A549 (cell line): ENCODE data around the gene NGEF. TPM values are rescaled to one million over a fixed set of nuclear protein-coding genes. Genes with fewer than 3 reads are reported as not detected.
"Not testable (repeated sequence)": the region's sequence is repeated elsewhere in the genome, so short reads cannot be mapped to it uniquely, and the experiment has no call there.

Experiments
- ATAC-seq, 2 experiments: fragments of 200-7000 bp in 1 of 2; fragments of >200 bp in 1 of 2; cut with Nextera tagmentation in 1 of 2; cut with Tn5 transposase in 1 of 2; 3 replicates each; pipeline versions ENCODE4 v1.8.0 to v1.9.1; 2018 to 2020; ENCODE audit warnings: mild to moderate bottlenecking in 1 of 2, moderate library complexity in 1 of 2
- CTCF ChIA-PET: fragments of 300-600 bp; sonication (Branson Sonifier 250); formaldehyde crosslinking; extraction: SDS; loops from one replicate; lab custom pipeline; 2021; ENCODE audit warnings: antibody characterized with exemption, inconsistent platforms; lab: Yijun Ruan, JAX
- POLR2A ChIA-PET: fragments of 350-600 bp; formaldehyde crosslinking; extraction: SDS; loops from one replicate; lab custom pipeline; 2021; ENCODE audit warnings: antibody characterized with exemption, inconsistent platforms; lab: Yijun Ruan, JAX
- DNase-seq, 2 experiments: peaks; one replicate each; pipeline versions ENCODE4 v3.0.0 to v3.0.0-alpha.2; 2011 to 2016; ENCODE audit warnings: low read depth in 1 of 2, low spot score in 1 of 2
- FAIRE-seq: peaks from 2 replicates; lab custom pipeline; 2011; peaks lifted over from hg19 to GRCh38; lab: Jason Lieb, UNC
- H3K27ac ChIP-seq, 2 experiments: fragments of >200 bp; sonication (Bioruptor Twin); formaldehyde crosslinking; 3 replicates each; pipeline ENCODE4 v1.5.1; 2016 to 2017
- H3K4me1 ChIP-seq: fragments of >200 bp; sonication (Bioruptor Twin); formaldehyde crosslinking; 3 replicates; pipeline ENCODE4 v1.6.1; 2016
- H3K4me2 ChIP-seq: fragments of >200 bp; sonication (Bioruptor Twin); formaldehyde crosslinking; 3 replicates; pipeline ENCODE4 v1.6.1; 2016
- H3K4me3 ChIP-seq: fragments of >200 bp; sonication (Bioruptor Twin); formaldehyde crosslinking; 3 replicates; pipeline ENCODE4 v1.5.1; 2016
- H3K9me3 ChIP-seq: fragments of >200 bp; sonication (Bioruptor Twin); formaldehyde crosslinking; 3 replicates; pipeline ENCODE4 v1.6.1; 2016
- BHLHE40 ChIP-seq: IDR thresholded peaks from 2 replicates; pipeline ENCODE4 v1.6.1; 2012; ENCODE audit warnings: low read depth, low read length, inconsistent platforms
- EHF ChIP-seq: fragments of 250-450 bp; sonication (Bioruptor Pico); IDR thresholded peaks from 2 replicates; pipeline ENCODE4 v1.5.0; 2020; ENCODE audit warnings: mild to moderate bottlenecking
- EP300 ChIP-seq, 2 experiments: fragments of >200 bp; sonication (Bioruptor Twin); formaldehyde crosslinking; IDR thresholded peaks; 2 replicates in 1 of 2; 3 replicates in 1 of 2; pipeline ENCODE4 v1.6.1; 2016 to 2017
- FOSB ChIP-seq: fragments of 250-450 bp; sonication (Bioruptor Pico); IDR thresholded peaks from 2 replicates; pipeline ENCODE4 v1.5.0; 2020; ENCODE audit warnings: mild to moderate bottlenecking, moderate library complexity
- FOSL2 ChIP-seq, 2 experiments: fragments of 450-650 bp in 1 of 2; fragments of >200 bp in 1 of 2; sonication (Bioruptor Twin) in 1 of 2; formaldehyde crosslinking; IDR thresholded peaks; 2 replicates each; pipeline versions ENCODE4 v1.5.0 to v1.6.1; 2016 to 2020; ENCODE audit warnings: mild to moderate bottlenecking in 1 of 2, moderate library complexity in 1 of 2
- GATA3 ChIP-seq: IDR thresholded peaks from 2 replicates; pipeline ENCODE4 v1.6.1; 2012; ENCODE audit warnings: borderline replicate concordance
- JUNB ChIP-seq: fragments of >200 bp; sonication (Bioruptor Twin); formaldehyde crosslinking; IDR thresholded peaks from 2 replicates; pipeline ENCODE4 v1.6.1; 2016
- KDM1A ChIP-seq: fragments of 200-600 bp; sonication (generic); IDR thresholded peaks from 2 replicates; pipeline ENCODE4 v1.6.1; 2016; ENCODE audit warnings: low read depth, mild to moderate bottlenecking
- MAFK ChIP-seq: fragments of 450-650 bp; IDR thresholded peaks from 2 replicates; pipeline ENCODE4 v1.6.1; 2014; ENCODE audit not compliant: partially characterized antibody
- MYC ChIP-seq: IDR thresholded peaks from 2 replicates; pipeline ENCODE4 v1.6.1; 2012; ENCODE audit warnings: mild to moderate bottlenecking, inconsistent platforms, low read length, improper control_type of control experiment, borderline replicate concordance
- NPAS2 ChIP-seq: fragments of 250-450 bp; sonication (Bioruptor Pico); IDR thresholded peaks from 2 replicates; pipeline ENCODE4 v1.8.0; 2022; ENCODE audit warnings: mild to moderate bottlenecking, moderate library complexity, borderline replicate concordance
- PHF8 ChIP-seq: fragments of 200-600 bp; sonication (generic); IDR thresholded peaks from 2 replicates; pipeline ENCODE4 v1.6.1; 2016; ENCODE audit warnings: low read depth, mild to moderate bottlenecking, antibody characterized with exemption, moderate library complexity, borderline replicate concordance
- POLR2A ChIP-seq: IDR thresholded peaks from 2 replicates; pipeline ENCODE4 v1.6.1; 2012; ENCODE audit warnings: mild to moderate bottlenecking, low read length
- POLR2AphosphoS2 ChIP-seq: conservative IDR thresholded peaks from 2 replicates; pipeline ENCODE4 v1.6.1; 2012; ENCODE audit warnings: low read length, improper control_type of control experiment, inconsistent platforms
- RAD21 ChIP-seq, 2 experiments: fragments of >200 bp in 1 of 2; sonication (Bioruptor Twin) in 1 of 2; formaldehyde crosslinking in 1 of 2; IDR thresholded peaks in 1 of 2; conservative IDR thresholded peaks in 1 of 2; 2 replicates in 1 of 2; 3 replicates in 1 of 2; pipeline ENCODE4 v1.6.1; 2012 to 2018; ENCODE audit warnings: inconsistent platforms in 1 of 2
- RNF2 ChIP-seq: fragments of 200-600 bp; sonication (generic); IDR thresholded peaks from 2 replicates; pipeline ENCODE4 v1.6.1; 2016; ENCODE audit warnings: low read depth, mild to moderate bottlenecking, antibody characterized with exemption, moderate library complexity, borderline replicate concordance
- TFCP2L1 ChIP-seq: fragments of 250-450 bp; sonication (Bioruptor Pico); IDR thresholded peaks from 2 replicates; pipeline ENCODE4 v1.5.0; 2021; ENCODE audit warnings: mild to moderate bottlenecking
- ZNF302 ChIP-seq: fragments of 250-450 bp; sonication (Bioruptor Pico); IDR thresholded peaks from 2 replicates; pipeline ENCODE4 v1.9.0; 2021; ENCODE audit warnings: inconsistent platforms, mild to moderate bottlenecking, moderate library complexity
- whole genome bisulfite sequencing: methylation state at CpG from one replicate; pipeline ENCODE4 v1.1.6; 2017; ENCODE audit errors: missing lambda C conversion rate; 5-methylcytosine and 5-hydroxymethylcytosine counted together
- polyA plus RNA-seq, 4 experiments: library from polyadenylated mRNA; depleted of rRNA in 3 of 4; stranded (reverse); fragments of >200 nt; fragmentation: RNase III in 1 of 4; extraction: RNeasy Plus Mini Kit Qiagen cat#74134 plus additional on column Dnase treatment in 1 of 4; gene quantifications; 2 replicates in 3 of 4; 3 replicates in 1 of 4; pipeline ENCODE4 v1.2.3, GENCODE V29; 2011 to 2017
- TF ChIP-seq, protein P1 (sequence below): fragments of 250-450 bp; sonication (Bioruptor Pico); IDR thresholded peaks from 2 replicates; pipeline ENCODE4 v1.5.0; 2020; ENCODE audit warnings: low read depth, mild to moderate bottlenecking, moderate library complexity
- TF ChIP-seq, protein P2 (sequence below): IDR thresholded peaks from 2 replicates; pipeline ENCODE4 v1.6.1; 2012
- TF ChIP-seq, protein P3 (sequence below): fragments of 150-350 bp; IDR thresholded peaks from 2 replicates; pipeline ENCODE4 v1.6.1; 2014; ENCODE audit warnings: low read depth, mild to moderate bottlenecking, low read length

The NGEF gene
- polyA plus RNA-seq, 2 of the 4 experiments (the other 2 are of a cell fraction): 8.1 to 9.7 TPM

DNA sequence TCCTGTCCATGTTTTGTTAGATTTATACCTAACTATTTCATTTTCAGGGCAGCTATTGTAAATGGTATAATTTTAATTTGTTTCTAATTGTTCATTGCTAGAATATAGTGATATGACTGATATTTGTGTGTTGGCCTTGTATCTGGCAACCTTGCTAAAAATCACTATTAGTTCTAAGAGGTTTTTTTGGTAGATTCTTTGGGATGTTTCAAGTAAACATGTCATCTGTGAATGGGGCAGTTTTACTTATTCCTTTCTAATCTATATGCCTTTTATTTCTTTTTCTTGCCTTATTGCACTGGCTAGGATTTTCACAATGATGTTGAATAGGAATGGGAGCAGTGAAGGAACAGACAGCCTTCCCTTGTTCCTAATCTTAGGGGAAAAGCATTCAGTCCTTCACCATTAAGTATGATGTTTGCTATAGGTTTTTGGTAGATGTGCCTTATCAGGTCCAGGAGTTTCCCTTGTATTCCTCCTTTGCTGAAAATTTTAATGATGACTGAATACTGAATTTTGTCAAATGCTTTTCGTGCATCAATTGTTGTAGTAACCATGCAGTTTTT, 101.3 kb downstream of the NGEF start (continued):
- TF ChIP-seq ZNF302: no peak
- TF ChIP-seq, protein P1, sequence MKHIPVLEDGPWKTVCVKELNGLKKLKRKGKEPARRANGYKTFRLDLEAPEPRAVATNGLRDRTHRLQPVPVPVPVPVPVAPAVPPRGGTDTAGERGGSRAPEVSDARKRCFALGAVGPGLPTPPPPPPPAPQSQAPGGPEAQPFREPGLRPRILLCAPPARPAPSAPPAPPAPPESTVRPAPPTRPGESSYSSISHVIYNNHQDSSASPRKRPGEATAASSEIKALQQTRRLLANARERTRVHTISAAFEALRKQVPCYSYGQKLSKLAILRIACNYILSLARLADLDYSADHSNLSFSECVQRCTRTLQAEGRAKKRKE (CRISPR knock-in tag): no peak
- no peak for TF ChIP-seq EP300 (IDR thresholded peaks at IDR 0.05)
- no peak for TF ChIP-seq RNF2

DNA sequence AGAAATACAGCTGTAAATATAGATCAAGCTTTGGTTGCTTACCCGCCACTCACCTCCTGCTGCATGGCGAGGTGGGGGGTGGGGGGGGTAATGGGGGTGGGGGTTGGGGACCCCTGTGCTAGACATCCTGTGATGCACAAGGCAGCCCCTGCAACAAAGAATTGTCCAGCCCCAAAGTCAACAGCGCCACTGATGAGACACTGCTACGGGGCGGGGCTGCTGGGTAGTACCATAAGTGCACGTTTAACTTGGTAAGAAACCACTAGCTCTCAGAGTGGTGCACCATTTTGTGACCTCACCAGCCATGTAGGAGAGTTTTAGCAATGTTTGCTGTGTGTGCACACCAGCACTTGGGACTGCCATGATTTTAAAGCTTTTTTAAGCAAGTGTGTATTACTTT, 102.7 kb downstream of the NGEF start:
- Histone ChIP-seq H3K27ac (no peak overlapping the region), H3K4me1 (peaks cover 7% of the 10 kb centered on the region; the same call in 2 of the 3 replicates), H3K4me2 (no peak overlapping the region), H3K4me3 (no peak overlapping the region), H3K9me3 (peaks cover 27% of the 10 kb centered on the region)
- WGBS: 83% methylated on average over 4 of the region's 6 CpGs
- DNase-seq (no peak), ATAC-seq (no peak)
- CTCF ChIA-PET: interaction anchor here (0.5 to 1.0 kb wide), 2 partner anchors 57 to 74 kb away, joined by 3 to 4 read pairs; no protein-coding TSS in a partner anchor
- POLR2A ChIA-PET: no interaction called here
- TF ChIP-seq RNF2: no peak
- TF ChIP-seq POLR2AphosphoS2: no peak
- TF ChIP-seq BHLHE40: no peak
- TF ChIP-seq FOSL2 (IDR thresholded peaks at IDR 0.05): no peak
- no peak for TF ChIP-seq FOSL2 (CRISPR knock-in tag; IDR thresholded peaks at IDR 0.05)
- TF ChIP-seq, protein P2, sequence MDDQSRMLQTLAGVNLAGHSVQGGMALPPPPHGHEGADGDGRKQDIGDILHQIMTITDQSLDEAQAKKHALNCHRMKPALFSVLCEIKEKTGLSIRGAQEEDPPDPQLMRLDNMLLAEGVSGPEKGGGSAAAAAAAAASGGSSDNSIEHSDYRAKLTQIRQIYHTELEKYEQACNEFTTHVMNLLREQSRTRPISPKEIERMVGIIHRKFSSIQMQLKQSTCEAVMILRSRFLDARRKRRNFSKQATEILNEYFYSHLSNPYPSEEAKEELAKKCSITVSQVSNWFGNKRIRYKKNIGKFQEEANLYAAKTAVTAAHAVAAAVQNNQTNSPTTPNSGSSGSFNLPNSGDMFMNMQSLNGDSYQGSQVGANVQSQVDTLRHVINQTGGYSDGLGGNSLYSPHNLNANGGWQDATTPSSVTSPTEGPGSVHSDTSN: no peak
- no peak for TF ChIP-seq MYC
- TF ChIP-seq FOSB (CRISPR knock-in tag): no peak
- no peak for TF ChIP-seq POLR2A
- no peak for TF ChIP-seq PHF8
- TF ChIP-seq TFCP2L1 (CRISPR knock-in tag): no peak
- no peak for TF ChIP-seq JUNB
- TF ChIP-seq, protein P3, sequence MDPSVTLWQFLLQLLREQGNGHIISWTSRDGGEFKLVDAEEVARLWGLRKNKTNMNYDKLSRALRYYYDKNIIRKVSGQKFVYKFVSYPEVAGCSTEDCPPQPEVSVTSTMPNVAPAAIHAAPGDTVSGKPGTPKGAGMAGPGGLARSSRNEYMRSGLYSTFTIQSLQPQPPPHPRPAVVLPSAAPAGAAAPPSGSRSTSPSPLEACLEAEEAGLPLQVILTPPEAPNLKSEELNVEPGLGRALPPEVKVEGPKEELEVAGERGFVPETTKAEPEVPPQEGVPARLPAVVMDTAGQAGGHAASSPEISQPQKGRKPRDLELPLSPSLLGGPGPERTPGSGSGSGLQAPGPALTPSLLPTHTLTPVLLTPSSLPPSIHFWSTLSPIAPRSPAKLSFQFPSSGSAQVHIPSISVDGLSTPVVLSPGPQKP: no peak
- TF ChIP-seq NPAS2 (CRISPR knock-in tag): no peak
- TF ChIP-seq GATA3: no peak
- TF ChIP-seq KDM1A: no peak
- no peak for TF ChIP-seq EHF (CRISPR knock-in tag)
- TF ChIP-seq, all 56 proteins: peak for 0
- no peak for FAIRE-seq

- no peak for FAIRE-seq
- Histone ChIP-seq H3K4me2 (no peak overlapping the region), H3K9me3 (peaks cover 27% of the 10 kb centered on the region), H3K4me1 (peaks cover 7% of the 10 kb centered on the region; the same call in 2 of the 3 replicates), H3K4me3 (no peak overlapping the region), H3K27ac (no peak overlapping the region)
- TF ChIP-seq MAFK: peak; percentile 43
- TF ChIP-seq TFCP2L1 (CRISPR knock-in tag): no peak
- no peak for TF ChIP-seq FOSB (CRISPR knock-in tag)
- TF ChIP-seq RAD21 (conservative IDR thresholded peaks at IDR 0.05 in 1 of 2, IDR thresholded peaks at IDR 0.05 in 1 of 2): no peak
- ChIA-PET CTCF (no interaction called here), POLR2A (no interaction called here)
- ATAC-seq: no peak
- no peak for DNase-seq
- WGBS: 92% methylated on average over 6 of the region's 6 CpGs
Observed at GRCh38 chr2:232908695-232909094, 104.4 kb downstream of the NGEF start.

GRCh38 chr2:232907718-232908085, 105.4 kb downstream of the NGEF start:
- H3K4me2 ChIP-seq, FAIRE-seq, POLR2A ChIA-PET, H3K4me3 ChIP-seq, ATAC-seq, DNase-seq, CTCF ChIA-PET: not testable (repeated sequence)
- Histone ChIP-seq H3K27ac (peak overlapping the region in 1 of 2 experiments; percentile 1; a peak in 2 of 6 replicates), H3K9me3 (peaks cover 25% of the 10 kb centered on the region), H3K4me1 (peaks cover 13% of the 10 kb centered on the region)
- 94% methylated on average over 9 of the region's 9 CpGs for WGBS

DNA sequence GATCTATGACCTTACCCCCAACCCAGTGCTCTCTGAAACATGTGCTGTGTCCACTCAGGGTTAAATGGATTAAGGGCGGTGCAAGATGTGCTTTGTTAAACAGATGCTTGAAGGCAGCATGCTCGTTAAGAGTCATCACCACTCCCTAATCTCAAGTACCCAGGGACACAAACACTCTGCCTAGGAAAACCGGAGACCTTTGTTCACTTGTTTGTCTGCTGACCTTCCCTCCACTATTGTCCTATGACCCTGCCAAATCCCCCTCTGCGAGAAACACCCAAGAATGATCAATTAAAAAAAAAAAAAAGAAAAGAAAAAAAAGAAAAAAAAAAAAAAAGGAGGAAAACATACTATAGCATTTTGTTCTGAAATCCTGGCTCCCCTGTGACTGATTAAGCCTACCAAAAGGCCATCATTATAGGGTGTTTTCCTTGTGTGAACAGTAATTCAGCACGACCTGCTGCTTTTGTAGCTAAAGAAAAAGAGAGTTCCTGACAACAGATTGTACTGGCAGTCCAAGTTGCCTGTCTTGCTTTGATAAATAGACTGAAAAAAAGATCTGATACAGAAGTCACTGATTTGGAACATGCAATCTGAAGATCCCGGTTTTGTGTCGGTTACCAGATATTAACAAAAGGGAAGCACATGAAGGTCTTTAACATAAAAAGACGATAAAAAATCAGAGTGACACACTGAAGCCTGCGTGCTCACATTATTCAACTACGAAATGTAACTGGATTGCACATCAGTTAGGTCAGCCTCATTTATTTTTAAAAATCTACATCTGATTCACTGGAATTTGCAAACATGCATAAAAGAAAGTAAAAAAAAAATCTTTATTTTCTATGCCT, 106.0 kb downstream of the NGEF start:
- H3K4me2 ChIP-seq: peak overlapping the region; percentile 35
- 77% methylated on average over 6 of the region's 10 CpGs for WGBS
- CTCF ChIA-PET, FAIRE-seq, DNase-seq, H3K4me3 ChIP-seq, POLR2A ChIA-PET: not testable (repeated sequence)
- H3K4me1 ChIP-seq: peaks cover 19% of the 10 kb centered on the region
- ATAC-seq: peak in 1 of 2 experiments; percentile 30; a peak in 1 of 6 replicates
- peaks cover 22% of the 10 kb centered on the region for H3K9me3 ChIP-seq
- H3K27ac ChIP-seq: peak overlapping the region; percentile 1 to 35; a peak in 3 of 6 replicates
